Activated CD8-positive, alpha-beta memory T cell treated with anti-CD3 and anti-CD28 coated beads for 4 hours (primary cell): ENCODE results near the gene FAM76B.
"Not testable (repeated sequence)": the region's sequence is repeated elsewhere in the genome, so short reads cannot be mapped to it uniquely, and the experiment has no call there.

Source experiments
- DNase-seq, 2 donors: peaks; one replicate each; pipeline ENCODE4 v3.0.0-alpha.2; 2020; ENCODE audit warnings: low read depth in 2 of 2

Gene FAM76B

GRCh38 chr11:95789506-95790122, at the start of gene FAM76B:
TSS of gene FAM76B (minus strand) at chr11:95789782. CDS start at chr11:95789478, 304 bp downstream.
- peak; percentile 94 to 96 for DNase-seq

DNA sequence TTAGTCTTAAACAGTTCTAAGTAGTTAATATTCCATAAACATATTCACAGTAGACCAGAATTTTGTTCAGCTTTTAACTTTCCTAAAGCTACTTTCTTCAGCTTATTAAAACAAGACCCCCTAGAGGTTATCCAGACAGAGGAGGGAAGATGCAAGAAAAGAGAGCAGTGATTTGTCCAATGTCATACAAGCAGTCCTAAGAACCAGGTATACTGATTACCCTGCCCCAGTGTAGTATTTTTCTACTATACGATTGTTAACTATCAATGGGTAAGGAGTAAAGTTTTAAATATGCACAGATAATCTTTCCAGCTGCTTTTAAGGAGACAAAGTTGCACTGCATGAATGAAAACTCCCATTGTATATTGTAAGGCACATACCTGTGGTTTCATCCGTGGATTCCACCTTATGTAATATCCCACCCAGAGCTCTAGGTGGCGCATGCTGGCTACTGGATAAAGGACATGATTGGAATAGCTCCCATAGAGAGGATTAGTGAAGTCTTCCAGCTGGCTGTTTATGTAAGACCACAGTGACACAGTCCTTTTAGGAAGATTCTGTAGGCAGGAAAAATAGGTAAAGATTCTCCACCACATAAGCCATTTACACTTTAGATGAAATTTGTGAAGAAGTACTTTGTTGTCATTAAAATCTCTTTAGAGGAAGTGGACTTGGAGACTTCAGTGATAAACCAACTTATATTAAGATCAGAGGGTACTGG, 46.3 kb upstream of the FAM76B start:
- DNase-seq, result peak; percentile 18 to 25

- DNase-seq, result no peak
Measured at GRCh38 chr11:95835351-95835750, 45.8 kb upstream of the FAM76B start.

- DNase-seq, result no peak
Measured at GRCh38 chr11:95833378-95833777, 43.8 kb upstream of the FAM76B start.

DNA sequence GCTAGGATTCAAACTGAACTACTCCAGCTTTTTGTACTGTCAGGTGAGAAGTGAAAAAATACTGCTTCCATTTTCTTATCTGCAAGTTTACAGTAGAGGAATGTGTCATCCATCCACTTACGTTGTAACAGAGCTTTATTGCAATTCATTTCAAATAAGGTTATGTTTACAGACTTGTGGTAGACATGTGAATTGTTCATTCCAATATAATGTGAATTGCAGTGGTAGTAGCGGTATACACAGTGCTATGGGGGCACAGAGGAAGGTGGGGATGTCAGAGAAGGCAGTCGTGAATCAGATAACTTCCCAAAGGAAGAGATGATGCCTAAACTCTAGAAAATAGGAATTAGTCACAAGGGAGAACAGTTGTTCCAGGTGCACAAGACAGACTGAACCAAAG, 43.2 kb upstream of the FAM76B start:
- DNase-seq, result no peak

DNA sequence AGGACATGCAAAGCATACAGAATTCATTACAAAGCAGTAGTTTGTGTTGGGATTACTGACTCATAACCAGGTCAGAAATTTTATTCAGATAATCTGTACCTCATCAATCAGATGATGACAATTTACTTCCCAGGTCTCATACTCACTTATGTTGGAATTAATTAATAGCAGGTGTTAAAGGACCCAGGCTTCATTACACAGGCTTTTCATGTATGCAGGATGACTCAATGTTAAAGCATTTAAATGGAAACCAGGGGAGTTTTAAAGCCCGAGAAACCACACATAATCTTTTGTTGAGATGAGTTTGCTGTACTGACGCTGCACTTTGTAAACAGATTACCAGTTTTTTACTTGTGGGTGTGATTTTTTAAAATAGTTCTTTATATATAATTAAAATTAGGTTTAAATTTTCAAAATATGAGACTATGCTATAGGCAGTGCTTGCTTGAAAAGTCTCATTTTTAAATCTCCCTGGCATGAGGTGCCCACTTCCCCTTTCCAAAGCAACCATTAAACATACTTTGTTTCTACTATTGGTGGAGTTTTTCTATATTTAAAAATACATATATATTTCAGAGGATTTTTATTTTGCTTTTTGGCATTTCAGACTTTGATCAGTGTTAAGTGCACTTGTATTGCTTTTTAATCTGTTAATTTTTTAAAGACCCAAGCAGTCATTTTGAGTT, 41.8 kb upstream of the FAM76B start:
- DNase-seq, result no peak

DNA sequence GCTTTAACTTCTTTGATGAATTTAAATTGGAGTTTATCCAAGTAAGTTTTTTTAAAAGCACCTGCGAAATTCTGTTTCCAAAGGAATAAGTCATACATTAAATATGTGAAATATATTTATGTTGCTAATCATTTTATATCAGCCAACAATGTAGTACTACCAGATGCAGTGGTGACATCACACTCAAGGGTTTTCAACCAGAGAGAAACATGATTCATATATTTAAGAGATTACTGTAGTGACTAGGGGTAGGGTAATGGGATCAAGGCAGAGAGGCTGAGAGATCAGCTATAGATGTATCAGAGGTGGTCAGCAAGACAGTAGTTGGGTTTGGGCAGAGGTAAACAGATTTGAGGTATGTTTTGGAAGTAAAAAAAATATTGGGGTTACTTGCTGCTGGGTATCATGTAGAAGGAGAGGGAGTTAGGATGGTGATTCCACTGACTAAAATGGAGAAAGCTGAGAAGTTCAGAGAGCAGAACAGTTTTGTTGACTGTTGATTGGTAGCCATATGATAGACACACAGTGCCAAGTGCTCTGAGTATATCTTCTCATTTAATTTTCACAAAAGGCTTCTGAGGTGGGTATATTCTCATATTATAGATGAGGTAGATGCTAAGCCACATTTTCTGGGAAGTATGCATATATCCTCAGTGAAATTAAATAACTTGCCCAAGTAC, 40.1 kb upstream of the FAM76B start:
- no peak for DNase-seq

GRCh38 chr11:95827696-95828095, 38.1 kb upstream of the FAM76B start:
- DNase-seq, result no peak

DNA sequence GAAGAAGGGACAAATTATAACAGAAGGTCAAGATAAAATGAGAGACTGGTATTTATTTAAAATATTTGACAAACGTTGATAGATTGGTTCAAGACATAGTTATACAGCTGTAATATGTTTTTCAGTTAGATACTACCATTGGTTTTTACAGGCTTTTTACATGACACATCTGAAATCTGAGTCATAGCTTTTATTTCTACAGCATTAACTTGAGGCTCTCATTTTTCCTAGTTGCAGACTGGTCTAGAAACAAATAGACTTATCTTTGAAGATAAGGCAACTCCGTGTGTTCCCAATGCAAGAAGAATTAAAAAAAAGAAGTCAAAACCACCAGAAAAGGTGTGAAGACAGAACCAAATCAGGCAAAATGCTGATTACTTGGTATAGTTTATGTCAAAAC, 32.1 kb upstream of the FAM76B start:
- no peak for DNase-seq

- no peak for DNase-seq
Measured at GRCh38 chr11:95816037-95816436, 26.5 kb upstream of the FAM76B start.

DNA sequence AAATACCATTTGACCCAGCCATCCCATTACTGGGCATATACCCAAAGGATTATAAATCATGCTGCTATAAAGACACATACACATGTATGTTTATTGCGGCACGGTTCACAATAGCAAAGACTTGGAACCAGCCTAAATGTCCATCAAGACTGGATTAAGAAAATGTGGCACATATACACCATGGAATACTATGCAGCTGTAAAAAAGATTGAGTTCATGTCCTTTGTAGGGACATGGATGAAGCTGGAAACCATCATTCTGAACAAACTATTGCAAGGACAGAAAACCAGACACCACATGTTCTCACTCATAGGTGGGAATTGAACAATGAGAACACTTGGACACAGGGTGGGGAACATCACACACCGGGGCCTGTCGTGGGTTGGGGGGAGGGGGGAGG, 21.5 kb upstream of the FAM76B start:
- not testable (repeated sequence) for DNase-seq

DNA sequence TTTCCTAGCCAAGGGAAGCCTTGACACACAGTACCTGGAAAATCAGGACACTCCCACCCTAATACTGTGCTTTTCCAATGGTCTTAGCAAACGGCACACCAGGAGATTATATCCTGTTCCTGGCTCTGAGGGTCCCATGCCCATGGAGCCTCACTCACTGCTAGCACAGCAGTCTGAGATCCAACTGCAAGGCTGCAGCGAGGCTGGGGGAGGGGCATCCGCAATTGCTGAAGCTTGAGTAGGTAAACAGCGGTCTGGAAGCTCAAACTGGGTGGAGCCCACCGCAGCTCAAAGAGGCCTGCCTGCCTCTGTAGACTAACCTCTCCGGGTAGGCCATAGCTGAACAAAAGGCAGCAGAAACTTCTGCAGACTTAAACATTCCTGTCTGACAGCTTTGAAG, 16.9 kb upstream of the FAM76B start:
- not testable (repeated sequence) for DNase-seq

GRCh38 chr11:95805869-95806268, 16.3 kb upstream of the FAM76B start:
- no peak for DNase-seq

GRCh38 chr11:95803973-95804372, 14.4 kb upstream of the FAM76B start:
- no peak for DNase-seq

DNA sequence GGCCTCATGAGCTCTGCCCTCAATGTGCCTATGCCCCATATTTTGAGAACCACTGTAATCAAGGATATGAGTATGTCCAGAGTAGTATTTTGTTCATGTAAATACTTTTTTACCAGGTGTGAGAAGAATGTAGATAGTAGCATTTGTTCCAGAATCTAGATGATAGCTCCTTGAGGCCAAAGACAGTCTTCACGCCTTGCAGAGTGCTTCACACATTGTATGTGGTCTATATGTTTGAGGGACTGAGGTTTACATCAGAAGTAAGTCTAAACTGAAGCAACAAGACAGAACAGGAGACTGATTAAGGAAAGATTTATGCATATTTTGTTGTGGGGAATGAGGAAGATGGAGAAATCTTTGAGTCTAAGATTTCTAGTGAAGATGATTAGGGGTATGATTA, 13.2 kb upstream of the FAM76B start:
- DNase-seq, result no peak

GRCh38 chr11:95800438-95800837, 10.9 kb upstream of the FAM76B start:
- no peak for DNase-seq

GRCh38 chr11:95799546-95799945, 10.0 kb upstream of the FAM76B start:
- no peak for DNase-seq

- no peak for DNase-seq
Measured at GRCh38 chr11:95796501-95796900, 6.9 kb upstream of the FAM76B start.

- DNase-seq, result no peak
Measured at GRCh38 chr11:95795627-95796295, 6.2 kb upstream of the FAM76B start.

- no peak for DNase-seq
Measured at GRCh38 chr11:95794086-95794485, 4.5 kb upstream of the FAM76B start.

DNA sequence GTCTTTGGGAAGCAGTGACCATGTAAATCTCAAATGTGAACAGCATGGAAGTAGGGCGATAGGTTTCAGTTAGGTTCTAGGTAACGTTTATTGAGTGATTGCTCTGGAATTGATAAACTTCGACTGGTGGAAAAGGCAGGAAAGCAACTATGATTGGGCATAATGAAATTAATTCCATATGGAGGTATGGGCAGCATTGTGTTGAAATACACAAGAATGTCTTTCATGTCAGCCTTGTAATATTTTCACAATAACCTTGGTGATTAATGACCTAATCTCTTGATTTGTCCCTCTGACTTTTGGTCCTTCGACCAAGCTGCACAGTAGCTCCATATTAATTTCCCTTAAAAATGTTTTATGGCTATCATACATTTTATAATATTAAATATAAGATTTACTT, 3.5 kb upstream of the FAM76B start:
- DNase-seq, result no peak

GRCh38 chr11:95792700-95793099, 3.1 kb upstream of the FAM76B start:
- DNase-seq, result no peak
